ENCODE data around the gene PLCL2.
"Not testable (repeated sequence)": the region's sequence is repeated elsewhere in the genome, so short reads cannot be mapped to it uniquely, and the experiment has no call there.

The PLCL2 gene

DNA sequence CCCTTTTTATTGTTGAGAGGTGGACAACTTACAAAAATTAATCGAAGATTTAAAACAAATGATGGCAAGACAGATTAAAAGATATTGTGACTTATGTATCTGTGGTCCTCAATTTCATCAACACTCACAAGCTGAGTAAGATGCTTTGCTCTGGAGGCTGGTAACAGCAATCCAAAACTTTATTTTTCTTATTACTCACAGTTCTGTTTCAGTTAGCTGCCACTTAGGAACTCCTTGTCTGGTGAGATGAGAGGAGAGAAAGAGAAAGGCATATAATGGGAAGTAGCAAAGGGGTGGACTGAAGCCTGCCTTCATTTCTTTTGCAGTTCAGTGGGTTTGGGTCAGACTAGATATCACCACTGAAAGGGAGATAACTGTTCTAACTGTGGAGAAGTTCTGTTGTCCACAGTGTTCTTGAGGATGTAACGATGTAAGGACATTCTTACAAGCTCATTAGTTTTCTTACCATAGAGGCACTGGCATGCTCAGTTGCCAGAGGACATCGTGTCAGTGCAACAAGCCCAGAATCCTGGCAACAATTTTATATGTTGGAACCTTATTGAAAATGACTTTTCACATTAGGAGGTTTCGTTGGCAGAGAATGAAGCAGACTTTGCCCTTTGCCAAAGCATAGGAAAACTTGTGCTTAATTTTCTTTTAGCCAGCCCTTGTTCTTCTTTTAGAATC is 93.6 kb downstream of the PLCL2 start:
- H3K27ac ChIP-seq = no peak overlapping the region
- TF ChIP-seq, protein P1, sequence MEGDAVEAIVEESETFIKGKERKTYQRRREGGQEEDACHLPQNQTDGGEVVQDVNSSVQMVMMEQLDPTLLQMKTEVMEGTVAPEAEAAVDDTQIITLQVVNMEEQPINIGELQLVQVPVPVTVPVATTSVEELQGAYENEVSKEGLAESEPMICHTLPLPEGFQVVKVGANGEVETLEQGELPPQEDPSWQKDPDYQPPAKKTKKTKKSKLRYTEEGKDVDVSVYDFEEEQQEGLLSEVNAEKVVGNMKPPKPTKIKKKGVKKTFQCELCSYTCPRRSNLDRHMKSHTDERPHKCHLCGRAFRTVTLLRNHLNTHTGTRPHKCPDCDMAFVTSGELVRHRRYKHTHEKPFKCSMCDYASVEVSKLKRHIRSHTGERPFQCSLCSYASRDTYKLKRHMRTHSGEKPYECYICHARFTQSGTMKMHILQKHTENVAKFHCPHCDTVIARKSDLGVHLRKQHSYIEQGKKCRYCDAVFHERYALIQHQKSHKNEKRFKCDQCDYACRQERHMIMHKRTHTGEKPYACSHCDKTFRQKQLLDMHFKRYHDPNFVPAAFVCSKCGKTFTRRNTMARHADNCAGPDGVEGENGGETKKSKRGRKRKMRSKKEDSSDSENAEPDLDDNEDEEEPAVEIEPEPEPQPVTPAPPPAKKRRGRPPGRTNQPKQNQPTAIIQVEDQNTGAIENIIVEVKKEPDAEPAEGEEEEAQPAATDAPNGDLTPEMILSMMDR (IDR thresholded peaks at IDR 0.05) = no peak
- TF ChIP-seq ZFX (IDR thresholded peaks at IDR 0.05; ENCODE audit: borderline replicate concordance) = no peak

DNA sequence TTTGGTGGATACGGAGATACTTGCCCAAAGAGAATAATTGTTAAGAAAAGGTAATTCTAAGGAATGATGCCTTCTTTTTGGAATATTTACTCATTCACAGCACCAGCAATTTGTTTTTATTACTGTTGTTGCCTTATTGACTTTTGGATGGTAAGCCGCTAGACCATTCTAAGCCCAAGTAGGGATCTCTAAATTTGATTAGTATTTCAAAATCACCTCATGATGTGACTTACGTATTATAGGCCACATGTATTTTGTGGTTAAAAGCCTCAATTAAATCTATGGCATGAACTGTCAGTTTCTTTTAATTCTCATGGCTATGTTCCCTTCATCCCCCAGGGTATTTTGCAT is 94.1 kb downstream of the PLCL2 start:
- no peak overlapping the region for H3K27ac ChIP-seq
- TF ChIP-seq ZFX (IDR thresholded peaks at IDR 0.05; ENCODE audit: borderline replicate concordance) = no peak
- TF ChIP-seq, protein P1 (IDR thresholded peaks at IDR 0.05) = no peak

DNA sequence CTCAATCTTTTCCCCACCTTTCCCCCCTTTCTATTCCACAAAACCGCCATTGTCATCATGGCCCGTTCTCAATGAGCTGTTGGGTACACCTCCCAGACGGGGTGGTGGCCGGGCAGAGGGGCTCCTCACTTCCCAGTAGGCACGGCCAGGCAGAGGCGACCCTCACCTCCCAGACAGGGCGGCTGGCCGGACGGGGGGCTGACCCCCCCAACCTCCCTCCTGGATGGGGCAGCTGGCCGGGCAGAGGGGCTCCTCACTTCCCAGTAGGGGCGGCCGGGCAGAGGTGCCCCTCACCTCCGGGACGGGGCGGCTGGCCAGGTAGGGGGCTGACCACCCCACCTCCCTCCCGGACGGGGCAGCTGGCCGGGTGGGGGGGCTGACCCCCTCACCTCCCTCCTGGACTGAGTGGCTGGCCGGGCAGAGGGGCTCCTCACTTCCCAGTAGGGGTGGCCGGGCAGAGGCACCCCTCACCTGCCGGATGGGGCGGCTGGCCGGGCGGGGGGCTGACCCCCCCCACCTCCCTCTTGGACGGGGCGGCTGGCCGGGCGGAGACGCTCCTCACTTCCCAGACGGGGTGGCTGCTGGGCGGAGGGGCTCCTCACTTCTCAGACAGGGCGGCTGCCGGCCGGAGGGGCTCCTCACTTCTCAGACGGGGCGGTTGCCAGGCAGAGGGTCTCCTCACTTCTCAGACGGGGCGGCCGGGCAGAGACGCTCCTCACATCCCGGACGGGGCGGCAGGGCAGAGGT is 95.2 kb downstream of the PLCL2 start:
- H3K27ac ChIP-seq = not testable (repeated sequence)

DNA sequence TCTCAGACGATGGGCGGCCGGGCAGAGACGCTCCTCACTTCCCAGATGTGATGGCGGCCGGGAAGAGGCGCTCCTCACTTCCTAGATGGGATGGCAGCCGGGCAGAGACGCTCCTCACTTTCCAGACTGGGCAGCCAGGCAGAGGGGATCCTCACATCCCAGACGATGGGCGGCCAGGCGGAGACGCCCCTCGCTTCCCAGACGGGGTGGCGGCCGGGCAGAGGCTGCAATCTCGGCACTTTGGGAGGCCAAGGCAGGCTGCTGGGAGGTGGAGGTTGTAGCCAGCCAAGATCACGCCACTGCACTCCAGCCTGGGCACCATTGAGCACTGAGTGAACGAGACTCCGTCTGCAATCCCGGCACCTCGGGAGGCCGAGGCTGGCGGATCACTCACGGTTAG is 95.8 kb downstream of the PLCL2 start:
- H3K27ac ChIP-seq = not testable (repeated sequence)

DNA sequence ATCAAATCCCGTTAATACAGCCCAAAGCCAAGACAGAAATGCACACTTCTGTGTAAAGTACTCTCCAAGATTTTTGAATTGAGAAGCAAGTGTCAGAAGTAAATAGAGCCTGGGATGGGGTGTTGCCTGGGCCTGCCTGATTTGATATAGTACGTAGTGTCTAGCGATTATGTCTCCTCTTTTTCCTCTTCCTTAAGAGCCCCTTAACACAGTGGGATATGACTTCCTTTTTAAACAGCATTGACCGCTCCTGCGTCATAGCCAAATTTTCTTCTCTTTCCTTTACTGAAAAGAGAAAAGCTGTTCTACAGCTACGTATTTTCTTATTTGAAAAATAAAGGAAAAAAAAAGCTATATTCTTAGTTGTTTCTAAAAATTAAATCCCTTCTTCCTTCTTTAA is 97.7 kb downstream of the PLCL2 start:
- no peak for TF ChIP-seq ZFX (IDR thresholded peaks at IDR 0.05; ENCODE audit: borderline replicate concordance)
- TF ChIP-seq, protein P1 (IDR thresholded peaks at IDR 0.05) = no peak

DNA sequence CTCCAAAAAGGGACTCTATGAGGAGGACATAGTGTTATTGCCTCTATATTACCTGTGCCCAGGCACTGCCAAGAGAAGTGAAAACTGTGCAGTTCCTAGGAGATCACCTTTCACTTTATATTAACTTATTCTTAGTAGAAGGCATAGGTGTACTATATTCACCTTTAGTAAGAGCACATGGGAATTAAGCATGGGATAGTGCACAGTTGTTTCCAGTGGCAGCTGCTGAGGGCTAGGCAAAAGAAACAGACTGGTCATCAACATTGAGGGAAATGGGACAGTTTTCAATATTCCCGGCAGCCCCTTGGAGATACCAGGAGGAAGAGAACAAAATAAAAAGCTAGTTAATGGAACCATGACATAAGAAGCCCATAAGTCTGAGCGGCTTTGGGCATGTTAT is 100.9 kb downstream of the PLCL2 start:
- H3K27ac ChIP-seq = no peak overlapping the region
- no peak for TF ChIP-seq ZFX (IDR thresholded peaks at IDR 0.05; ENCODE audit: borderline replicate concordance)
- TF ChIP-seq, protein P1 (IDR thresholded peaks at IDR 0.05) = no peak

More for the DNA sequence above, 97.7 kb downstream of the PLCL2 start:
- no peak overlapping the region for H3K27ac ChIP-seq

DNA sequence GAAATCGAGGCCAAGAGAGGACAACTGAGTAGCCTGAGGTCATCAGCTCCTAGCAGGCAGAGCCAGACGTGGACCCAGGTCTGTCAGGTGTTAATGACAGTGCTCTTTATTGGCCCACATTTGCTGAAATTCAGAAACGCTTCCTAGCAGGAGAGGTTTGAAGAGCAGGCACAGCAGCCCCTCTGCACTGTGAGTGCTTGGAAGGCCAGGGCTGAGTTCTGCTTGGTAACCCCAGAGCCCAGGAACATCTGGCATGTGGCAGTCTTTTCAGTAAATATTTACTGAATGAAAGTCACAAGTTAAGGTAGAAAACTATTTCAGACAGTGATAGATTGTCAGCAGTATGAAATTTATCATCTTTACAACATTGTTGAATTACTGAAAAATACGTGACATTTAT is 102.4 kb downstream of the PLCL2 start:
- H3K27ac ChIP-seq = no peak overlapping the region
- TF ChIP-seq, protein P1 (IDR thresholded peaks at IDR 0.05) = no peak
- TF ChIP-seq ZFX (IDR thresholded peaks at IDR 0.05; ENCODE audit: borderline replicate concordance) = no peak

DNA sequence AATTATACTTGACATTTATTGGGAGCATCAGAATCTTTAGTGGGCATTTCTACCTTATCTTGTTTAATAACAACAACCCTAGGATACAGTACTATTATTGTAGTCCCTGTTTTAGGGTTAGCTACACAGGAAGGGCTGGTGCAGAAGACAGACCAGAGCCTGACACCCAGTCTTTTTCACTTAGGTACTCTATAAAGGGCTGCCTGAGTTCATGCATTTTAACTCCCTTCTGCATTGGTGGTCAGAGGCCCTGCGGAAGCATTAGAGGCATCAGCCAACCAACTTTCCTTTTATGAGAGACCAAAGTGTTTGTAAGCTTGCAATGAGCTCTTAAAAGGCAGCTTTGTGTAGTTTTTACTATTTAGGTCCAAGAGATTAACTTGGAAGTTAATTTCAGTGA is 105.4 kb downstream of the PLCL2 start:
- TF ChIP-seq ZFX (IDR thresholded peaks at IDR 0.05; ENCODE audit: borderline replicate concordance) = no peak
- TF ChIP-seq, protein P1 (IDR thresholded peaks at IDR 0.05) = no peak
- H3K27ac ChIP-seq = no peak overlapping the region
